ENCODE data around the gene ASCC1.
A peak's percentile ranks its signal among the peaks of the same experiment; 100 is the strongest.

The ASCC1 gene

GRCh38 chr10:72096115-72097000 lies 119.7 kb downstream of the ASCC1 start:
- DNase-seq: peak; percentile 44

DNA sequence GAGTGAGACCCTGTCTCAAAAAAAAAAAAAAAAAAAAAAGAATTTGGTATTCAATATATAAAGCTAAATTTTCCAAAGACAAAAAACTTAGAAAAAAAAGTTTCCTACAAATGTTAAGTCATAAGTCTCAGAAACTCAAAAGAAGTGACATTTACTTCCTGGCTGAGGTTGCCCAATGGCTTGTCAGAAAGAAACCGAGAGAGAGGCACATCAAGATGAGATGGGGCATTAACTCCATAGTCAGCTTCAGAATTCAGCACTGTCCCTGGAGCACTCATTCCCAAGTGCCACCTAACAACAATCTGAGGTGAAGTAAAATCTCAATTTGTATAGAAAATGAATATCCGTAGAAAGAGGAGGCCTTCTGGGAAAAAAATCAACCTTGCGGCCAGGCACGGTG lies 120.9 kb downstream of the ASCC1 start:
- no peak for DNase-seq

- DNase-seq: no peak
Observed at GRCh38 chr10:72094574-72094973, 121.5 kb downstream of the ASCC1 start.

DNA sequence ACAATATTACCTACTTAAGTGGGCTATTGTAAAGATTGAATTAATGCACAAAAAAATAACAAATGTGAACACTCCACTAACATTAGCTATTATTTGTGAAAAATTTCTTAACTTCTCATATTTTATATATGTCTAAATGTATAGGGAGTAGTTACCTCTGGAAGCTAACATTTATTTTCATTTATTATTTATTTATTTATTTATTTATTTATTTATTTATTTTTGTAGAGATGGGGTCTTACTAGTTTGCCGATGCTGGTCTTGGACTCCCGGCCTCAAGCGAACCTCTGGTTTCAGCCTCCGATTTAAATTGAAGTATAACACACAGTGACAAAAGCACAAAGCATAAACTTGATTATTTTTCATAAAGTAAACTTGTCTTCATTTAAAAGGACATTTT lies 122.6 kb downstream of the ASCC1 start:
- DNase-seq: no peak

DNA sequence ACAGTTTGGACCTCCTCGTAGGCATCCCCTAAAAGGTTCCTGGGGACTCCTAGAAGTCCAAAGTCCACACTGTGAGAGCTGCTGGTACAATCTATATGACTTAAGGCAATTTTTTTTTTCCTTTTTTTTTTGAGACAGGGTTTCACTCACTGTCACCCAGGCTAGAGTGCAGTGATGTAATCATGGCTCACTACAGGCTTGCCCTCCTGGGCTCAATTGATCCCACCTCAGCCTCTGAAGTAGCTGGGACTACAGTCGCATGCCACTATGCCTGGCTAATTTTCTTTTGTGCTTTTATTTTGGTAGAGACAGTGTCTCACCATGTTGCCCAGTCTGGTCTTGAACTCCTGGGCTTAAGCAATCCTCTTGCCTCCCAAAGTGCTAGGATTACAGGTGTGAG lies 123.1 kb downstream of the ASCC1 start:
- DNase-seq: no peak

- no peak for DNase-seq
Observed at GRCh38 chr10:72092171-72092924, 123.7 kb downstream of the ASCC1 start.

DNA sequence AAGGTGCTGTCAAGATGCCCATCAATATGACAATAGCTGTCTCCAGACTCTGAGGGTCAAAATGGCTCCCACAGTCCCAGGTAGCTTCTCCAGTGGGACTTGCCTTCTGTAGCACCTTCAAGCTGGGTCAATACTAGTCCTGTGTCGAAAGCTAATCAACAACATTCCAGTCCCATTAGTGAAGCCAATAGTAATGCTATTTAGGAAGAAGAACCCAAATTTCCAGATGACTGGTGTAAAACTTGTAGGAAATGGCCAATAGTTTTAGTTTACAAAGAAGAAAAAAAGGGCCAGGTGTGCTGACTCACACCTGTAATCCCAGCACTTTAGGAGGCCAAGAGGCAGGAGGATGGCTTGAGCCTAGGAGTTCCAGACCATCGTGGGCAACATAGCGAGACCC lies 125.8 kb downstream of the ASCC1 start:
- DNase-seq: no peak

GRCh38 chr10:72089618-72090017 lies 126.5 kb downstream of the ASCC1 start:
- no peak for DNase-seq

DNA sequence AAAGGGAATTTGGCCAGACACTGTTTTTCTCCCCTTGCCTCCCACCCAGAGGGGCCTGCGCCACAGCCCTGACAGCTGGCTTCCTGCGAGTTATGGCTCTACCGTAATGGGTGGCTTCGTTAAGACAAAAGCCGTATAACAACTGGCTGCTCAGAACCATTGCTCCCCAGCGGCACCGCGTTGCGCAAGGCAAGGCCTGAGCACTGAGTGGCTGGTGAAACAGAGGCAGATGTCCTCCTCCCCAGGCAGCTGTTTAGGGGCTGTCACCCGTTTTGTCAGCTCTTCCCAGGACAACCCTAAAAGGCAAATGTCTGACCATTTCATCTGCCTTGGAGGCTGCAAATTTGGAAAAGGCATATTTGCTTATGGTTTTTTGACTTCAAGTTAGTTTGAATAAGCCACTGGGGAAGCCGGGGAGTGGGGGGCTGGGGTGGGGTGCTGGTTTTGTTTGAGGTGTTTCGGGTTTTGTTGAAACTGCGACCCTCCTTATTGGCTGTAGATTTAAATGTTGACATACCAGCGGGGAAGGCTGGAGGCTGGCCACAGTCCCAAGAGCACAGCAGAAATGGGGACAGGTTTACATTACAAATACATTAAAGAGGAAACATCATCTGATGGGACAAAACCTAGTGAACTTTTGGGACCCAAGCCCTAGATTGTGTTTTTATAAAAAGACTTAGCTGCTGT lies 127.0 kb downstream of the ASCC1 start:
- DNase-seq: no peak

DNA sequence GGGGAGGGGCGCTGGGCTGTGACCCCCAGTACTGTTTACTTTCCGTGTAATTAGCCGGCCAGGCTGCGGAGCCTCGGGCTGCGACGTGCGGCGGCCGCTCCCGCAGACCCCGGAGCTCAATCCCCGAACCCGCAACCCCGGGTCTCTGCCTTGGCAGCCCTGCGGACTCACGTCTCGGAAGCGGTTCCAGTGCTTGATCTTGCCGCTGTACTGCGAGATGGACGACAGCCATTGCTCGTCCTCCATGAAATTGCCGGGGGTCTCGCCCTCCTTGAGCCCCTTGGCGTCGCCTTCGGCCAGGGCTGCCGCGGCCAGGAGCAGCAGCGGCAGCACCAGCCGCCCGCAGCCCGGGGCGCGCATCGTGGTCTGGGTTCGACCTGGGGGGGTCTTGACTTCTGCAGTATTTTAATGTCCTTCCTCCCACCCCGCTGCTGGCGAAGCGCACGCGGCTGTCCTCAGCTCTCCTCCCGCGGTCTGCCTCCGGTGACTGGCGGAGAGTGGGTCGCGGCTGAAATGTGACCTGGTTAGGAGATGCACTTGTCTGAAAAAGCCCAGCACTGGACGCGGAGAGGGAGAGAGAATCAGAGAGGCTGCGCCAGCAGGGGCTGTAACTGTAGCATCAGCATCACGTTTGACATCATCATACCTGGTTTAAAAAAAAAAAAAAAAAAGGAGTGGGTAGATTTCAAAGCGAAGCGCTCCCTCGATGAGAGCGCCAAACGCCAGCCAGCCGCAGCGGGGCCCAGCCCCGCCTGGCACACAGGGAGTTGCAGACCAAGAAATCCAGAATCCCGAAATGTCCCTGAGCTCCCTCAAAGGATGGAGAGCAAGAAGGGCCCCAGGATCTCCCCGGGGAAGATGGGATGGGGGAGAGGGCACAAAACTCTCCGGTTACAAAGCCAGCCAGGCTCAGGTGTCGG lies 127.8 kb downstream of the ASCC1 start, which contains the start of gene SPOCK2:
SPOCK2 (minus strand) TSS at position 583 of the 920 bp plus-strand sequence; CDS start at position 360, 223 bp downstream.
- DNase-seq: no peak

DNA sequence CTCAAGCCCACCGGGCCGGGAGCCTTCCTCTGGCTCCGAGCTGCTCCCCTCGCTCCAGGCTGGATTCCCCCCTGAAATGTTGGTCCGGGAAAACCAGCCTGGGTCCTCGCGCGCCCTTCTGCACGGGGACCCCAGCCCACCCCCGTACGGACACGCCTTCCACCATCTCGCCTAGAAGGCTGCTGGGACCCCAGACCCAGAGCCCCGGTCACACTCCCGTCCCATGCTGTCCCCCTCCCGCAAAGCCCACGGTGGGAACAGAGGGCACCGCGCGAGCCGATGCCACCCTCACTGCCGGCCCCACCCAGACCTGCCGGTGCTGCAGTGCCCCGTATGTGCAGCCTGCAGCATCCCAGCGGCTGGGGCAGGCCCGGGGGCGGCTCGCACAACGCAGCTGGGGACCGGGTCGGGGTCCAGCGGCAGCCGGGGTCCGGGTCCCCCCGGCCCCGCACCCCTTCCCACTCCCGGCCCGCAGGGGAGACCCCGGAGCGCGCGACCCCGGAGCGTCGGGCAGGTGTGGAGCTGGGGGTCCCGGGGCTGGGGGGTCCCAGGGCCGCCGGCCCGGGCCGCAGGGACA lies 128.6 kb downstream of the ASCC1 start:
- no peak for DNase-seq

- no peak for DNase-seq
Observed at GRCh38 chr10:72086466-72087391, 129.3 kb downstream of the ASCC1 start.

GRCh38 chr10:72085864-72086465 lies 130.1 kb downstream of the ASCC1 start:
- no peak for DNase-seq

DNA sequence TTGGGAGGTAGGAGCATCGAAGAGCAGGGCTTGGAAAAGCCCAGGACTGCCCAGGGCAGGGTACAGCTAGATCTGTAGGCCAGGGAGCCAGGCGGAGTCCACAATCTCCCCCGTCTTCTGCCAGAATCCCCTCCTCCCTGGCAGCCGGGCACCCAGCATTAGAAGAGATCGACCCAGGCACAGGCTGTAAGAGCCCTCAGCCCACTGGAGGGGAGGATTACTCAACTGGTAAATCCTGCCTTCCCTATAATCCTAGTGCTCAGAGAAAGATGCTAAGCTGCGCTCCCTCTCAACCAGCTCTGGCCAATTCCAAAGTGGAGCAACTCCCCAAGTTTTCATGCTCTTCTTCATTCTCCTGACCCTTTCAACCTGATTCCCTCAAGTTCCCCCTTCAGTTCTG lies 130.9 kb downstream of the ASCC1 start:
- no peak for DNase-seq

- no peak for DNase-seq
Observed at GRCh38 chr10:72083790-72084459, 132.2 kb downstream of the ASCC1 start.

- DNase-seq: no peak
Observed at GRCh38 chr10:72082856-72083789, 133.0 kb downstream of the ASCC1 start.

DNA sequence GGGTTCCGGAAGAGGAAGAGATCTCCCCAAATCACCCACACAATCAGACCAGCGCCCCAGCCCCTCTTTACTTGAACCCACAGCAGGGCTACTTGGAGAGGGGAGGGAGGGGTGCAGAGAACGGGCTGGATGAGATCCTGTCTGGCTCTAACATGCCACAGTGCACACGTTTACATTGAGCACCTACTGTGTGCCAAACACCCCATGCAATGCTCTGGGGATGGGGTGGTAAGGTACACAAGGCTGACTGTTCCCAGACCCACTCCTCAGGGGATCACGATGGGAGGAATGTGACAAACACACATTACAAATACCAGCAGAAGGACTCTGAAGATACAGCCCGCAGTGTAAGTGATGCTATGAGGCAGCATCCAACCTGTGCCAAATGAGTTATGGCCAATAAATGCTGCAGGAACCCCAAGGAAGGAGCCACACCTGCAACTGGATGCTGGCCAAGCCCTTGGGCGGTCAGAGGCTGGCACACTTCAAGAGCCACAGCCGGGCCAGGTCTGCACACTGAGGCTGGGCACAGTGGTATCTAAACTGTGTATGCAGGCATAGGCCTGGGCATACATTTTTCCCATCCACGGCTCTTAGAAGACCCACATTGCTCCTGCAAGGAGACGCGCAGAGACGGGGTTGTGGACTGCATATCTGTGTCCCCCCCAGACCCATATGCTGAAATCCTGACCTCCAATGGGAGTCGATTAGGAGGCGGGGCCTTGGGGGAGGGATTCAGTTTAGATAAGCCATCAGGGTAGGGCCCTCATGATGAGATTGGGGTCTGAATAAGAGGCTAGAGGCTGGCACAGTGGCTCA lies 134.1 kb downstream of the ASCC1 start:
- no peak for DNase-seq

DNA sequence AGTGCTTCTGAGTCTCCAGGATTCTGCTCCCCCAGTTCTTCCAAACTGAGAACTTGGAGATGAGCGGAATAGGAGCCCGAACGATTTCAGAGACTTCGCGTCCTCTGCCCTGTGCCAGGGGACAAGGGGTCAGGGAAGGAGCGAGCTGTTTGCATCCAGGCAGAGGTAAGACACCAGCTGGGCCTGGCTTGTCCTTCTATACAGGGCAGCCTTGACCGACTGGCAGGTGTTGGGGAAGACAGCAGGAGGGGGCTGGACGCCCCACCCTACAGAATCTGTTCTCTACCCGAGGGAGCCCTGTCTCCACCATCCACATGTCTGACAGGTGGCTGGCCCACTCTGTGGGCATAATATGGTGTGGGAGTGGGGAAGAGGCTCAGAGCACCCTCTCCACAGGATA lies 134.9 kb downstream of the ASCC1 start:
- no peak for DNase-seq
